HepG2 (cell line): ENCODE measurements around the gene RAD23A. TPM values are rescaled to one million over a fixed set of nuclear protein-coding genes. Genes with fewer than 3 reads are reported as not detected.
A peak's percentile ranks its signal among the peaks of the same experiment; 100 is the strongest.

Experiments
- ATRX ChIP-seq: sonication (generic); formaldehyde crosslinking; IDR thresholded peaks from 2 replicates; pipeline ENCODE4 v1.4.0; 2020; ENCODE audit warnings: missing genetic modification reagents, borderline replicate concordance
- BCL6 ChIP-seq: IDR thresholded peaks from 2 replicates; pipeline ENCODE4 v1.6.1; 2016; ENCODE audit warnings: missing genetic modification reagents, missing compliant biosample characterization
- FOXM1 ChIP-seq: sonication (generic); formaldehyde crosslinking; IDR thresholded peaks from 2 replicates; pipeline ENCODE4 v1.5.0; 2020; ENCODE audit warnings: missing genetic modification reagents
- FOXO4 ChIP-seq: sonication (generic); formaldehyde crosslinking; conservative IDR thresholded peaks from 2 replicates; pipeline ENCODE4 v1.8.1; 2023; ENCODE audit warnings: missing genetic modification reagents
- HDAC1 ChIP-seq: sonication (generic); formaldehyde crosslinking; IDR thresholded peaks from 2 replicates; pipeline ENCODE4 v1.5.1; 2020; ENCODE audit warnings: mild to moderate bottlenecking, missing genetic modification reagents
- HOXA3 ChIP-seq: sonication (generic); formaldehyde crosslinking; IDR thresholded peaks from 2 replicates; pipeline ENCODE4 v1.5.0; 2020; ENCODE audit warnings: missing genetic modification reagents
- NR0B2 ChIP-seq: sonication (generic); formaldehyde crosslinking; IDR thresholded peaks from 2 replicates; pipeline ENCODE4 v1.4.0; 2020; ENCODE audit warnings: mild to moderate bottlenecking, missing genetic modification reagents
- PRMT3 ChIP-seq: sonication (generic); formaldehyde crosslinking; IDR thresholded peaks from 2 replicates; pipeline ENCODE4 v1.8.1; 2022; ENCODE audit warnings: low read depth, mild to moderate bottlenecking, moderate library complexity, missing genetic modification reagents, borderline replicate concordance
- SNAPC2 ChIP-seq: sonication (generic); formaldehyde crosslinking; IDR thresholded peaks from 2 replicates; pipeline ENCODE4 v1.8.1; 2022; ENCODE audit warnings: mild to moderate bottlenecking, missing genetic modification reagents
- TEF ChIP-seq: sonication (generic); formaldehyde crosslinking; IDR thresholded peaks from 2 replicates; pipeline ENCODE4 v1.5.0; 2020; ENCODE audit warnings: missing genetic modification reagents
- TFE3 ChIP-seq: IDR thresholded peaks from 2 replicates; pipeline ENCODE4 v1.6.1; 2016
- TMF1 ChIP-seq: sonication (generic); formaldehyde crosslinking; IDR thresholded peaks from 2 replicates; pipeline ENCODE4 v1.8.1; 2022; ENCODE audit warnings: low read depth, missing genetic modification reagents
- ZNF232 ChIP-seq: sonication (generic); formaldehyde crosslinking; IDR thresholded peaks from 2 replicates; pipeline ENCODE4 v1.4.0; 2020; ENCODE audit warnings: missing genetic modification reagents, borderline replicate concordance
- ZNF317 ChIP-seq: sonication (generic); formaldehyde crosslinking; IDR thresholded peaks from 2 replicates; pipeline ENCODE4 v1.5.0; 2020; ENCODE audit warnings: mild to moderate bottlenecking, missing genetic modification reagents
- ZNF337 ChIP-seq: sonication (generic); formaldehyde crosslinking; IDR thresholded peaks from 2 replicates; pipeline ENCODE4 v1.5.1; 2020; ENCODE audit warnings: missing genetic modification reagents, low read depth, mild to moderate bottlenecking, borderline replicate concordance
- ZNF512 ChIP-seq: sonication (generic); formaldehyde crosslinking; IDR thresholded peaks from 2 replicates; pipeline ENCODE4 v1.4.0; 2020; ENCODE audit warnings: mild to moderate bottlenecking, missing genetic modification reagents
- ZNF512B ChIP-seq: sonication (generic); formaldehyde crosslinking; IDR thresholded peaks from 2 replicates; pipeline ENCODE4 v1.5.1; 2020; ENCODE audit warnings: missing genetic modification reagents, mild to moderate bottlenecking, borderline replicate concordance
- ZNF724P ChIP-seq: sonication (generic); formaldehyde crosslinking; IDR thresholded peaks from 2 replicates; pipeline ENCODE4 v1.8.0; 2022; ENCODE audit warnings: missing genetic modification reagents, borderline replicate concordance
- ZNF891 ChIP-seq: sonication (generic); formaldehyde crosslinking; IDR thresholded peaks from 2 replicates; pipeline ENCODE4 v1.5.0; 2020; ENCODE audit warnings: mild to moderate bottlenecking, missing genetic modification reagents
- ZSCAN21 ChIP-seq: sonication (generic); formaldehyde crosslinking; IDR thresholded peaks from 2 replicates; pipeline ENCODE4 v1.8.0; 2022; ENCODE audit warnings: mild to moderate bottlenecking, missing genetic modification reagents, moderate library complexity, borderline replicate concordance
- polyA plus RNA-seq, 8 experiments: library from polyadenylated mRNA; depleted of rRNA in 3 of 8; stranded (reverse) in 7 of 8; unstranded in 1 of 8; fragments of >200 nt; fragmentation: Illumina TruSeq in 4 of 8; extraction: Trizol in 4 of 8; gene quantifications; 2 replicates each; pipeline versions ENCODE4 v1.2.1 to v1.2.3, GENCODE V29; 2011 to 2016; ENCODE audit warnings: low read depth in 4 of 8, missing spikeins in 1 of 8, mixed read lengths in 1 of 8; ENCODE audit not compliant: insufficient read depth in 1 of 8
- total RNA-seq, 5 experiments: library from RNA; depleted of rRNA; stranded (reverse); fragments of >200 nt; fragmentation: Illumina TruSeq; extraction: Trizol; gene quantifications; 2 replicates each; pipeline ENCODE4 v1.2.3, GENCODE V29; 2016; ENCODE audit warnings: low read depth in 1 of 5

Gene RAD23A
- total and polyA plus RNA-seq, 2 of the 13 experiments (the other 11 are each of a cell fraction or from before 2014, with no cell fraction given) = 42.5 to 54.2 TPM

- TF ChIP-seq ZNF512B (CRISPR knock-in tag) = no peak
- TF ChIP-seq BCL6 (CRISPR knock-in tag) = no peak
- TF ChIP-seq TFE3 (CRISPR knock-in tag) = 0 out of 2 replicates have a peak, but pooled peaks have one; percentile 8
- TF ChIP-seq FOXO4 (CRISPR knock-in tag) = no peak
- 0 out of 2 replicates have a peak, but pooled peaks have one; percentile 14 for TF ChIP-seq HDAC1 (CRISPR knock-in tag)
- no peak for TF ChIP-seq ZNF891
- TF ChIP-seq ZNF724P (CRISPR knock-in tag) = no peak
- TF ChIP-seq TEF = no peak
- no peak for TF ChIP-seq TMF1
- TF ChIP-seq ZNF512 (CRISPR knock-in tag) = no peak
- TF ChIP-seq ZNF317 (CRISPR knock-in tag) = no peak
- TF ChIP-seq NR0B2 = 0 out of 2 replicates have a peak, but pooled peaks have one; percentile 48
- no peak for TF ChIP-seq FOXM1 (CRISPR knock-in tag)
- TF ChIP-seq ZSCAN21 = no peak
- no peak for TF ChIP-seq SNAPC2
- no peak for TF ChIP-seq ZNF232
- TF ChIP-seq ZNF337 = no peak
- TF ChIP-seq HOXA3 (CRISPR knock-in tag) = peak; percentile 31; the same call in 1 of the 2 replicates
- TF ChIP-seq ATRX (CRISPR knock-in tag) = no peak
- TF ChIP-seq PRMT3 (CRISPR knock-in tag) = no peak
Observed at GRCh38 chr19:12995596-12996405, 50.1 kb downstream of the RAD23A start (continued).
